H1 (cell line): ENCODE measurements around the gene IMPDH1.

ENCODE experiments used
- BCL11A ChIP-seq, 2 experiments: IDR thresholded peaks; one replicate each; pipeline ENCODE4 v1.6.1; 2011; ENCODE audit warnings: low read depth in 2 of 2, low read length in 2 of 2, mild to moderate bottlenecking in 2 of 2
- CBX8 ChIP-seq: fragments of 300-800, 300-1000 bp; sonication (generic); IDR thresholded peaks from 2 replicates; pipeline ENCODE4 v1.7.1; 2016; ENCODE audit warnings: low read depth, low read length, borderline replicate concordance
- EZH2 ChIP-seq: fragments of 200-600 bp; sonication (generic); IDR thresholded peaks from 2 replicates; pipeline ENCODE4 v1.7.1; 2012; ENCODE audit warnings: low read depth, mild to moderate bottlenecking, moderate library complexity, low read length, inconsistent platforms; ENCODE audit not compliant: severe bottlenecking
- JUND ChIP-seq: IDR thresholded peaks from 2 replicates; pipeline ENCODE4 v1.6.1; 2011; ENCODE audit warnings: mild to moderate bottlenecking, improper control_type of control experiment, low read length
- POLR2A ChIP-seq, 2 experiments: IDR thresholded peaks; 1 replicate in 1 of 2; 2 replicates in 1 of 2; pipeline ENCODE4 v1.6.1; 2011; ENCODE audit warnings: low read depth in 2 of 2, low read length in 2 of 2, mild to moderate bottlenecking in 2 of 2; ENCODE audit errors: control extremely low read depth in 1 of 2
- POLR2AphosphoS5 ChIP-seq: IDR thresholded peaks from 2 replicates; pipeline ENCODE4 v1.6.1; 2011; ENCODE audit warnings: low read depth, low read length
- SIN3A ChIP-seq, 2 experiments: IDR thresholded peaks in 1 of 2; conservative IDR thresholded peaks in 1 of 2; 2 replicates each; pipeline ENCODE4 v1.6.1; 2011 to 2012; ENCODE audit warnings: low read length in 2 of 2, improper control_type of control experiment in 1 of 2, low read depth in 1 of 2, mild to moderate bottlenecking in 1 of 2
- SP1 ChIP-seq: IDR thresholded peaks from 2 replicates; pipeline ENCODE4 v1.6.1; 2011; ENCODE audit warnings: low read depth, low read length
- SUZ12 ChIP-seq: fragments of 200-600 bp; sonication (generic); IDR thresholded peaks from 2 replicates; pipeline ENCODE4 v1.6.1; 2012; ENCODE audit warnings: mild to moderate bottlenecking, inconsistent platforms, low read length, moderate library complexity, mixed read lengths
- TAF1 ChIP-seq: IDR thresholded peaks from 2 replicates; pipeline ENCODE4 v1.6.1; 2011; ENCODE audit warnings: mild to moderate bottlenecking, low read depth, low read length
- TF ChIP-seq, protein P1 (sequence below), 3 experiments: IDR thresholded peaks; 1 replicate in 2 of 3; 2 replicates in 1 of 3; pipeline versions ENCODE4 v1.5.1 to v1.6.1; 2011; ENCODE audit warnings: low read length in 3 of 3, mild to moderate bottlenecking in 3 of 3, inconsistent platforms in 2 of 3, low read depth in 1 of 3, moderate library complexity in 1 of 3; ENCODE audit not compliant: insufficient read depth in 1 of 3; ENCODE audit errors: control extremely low read depth in 1 of 3
- TF ChIP-seq, protein P2 (sequence below): IDR thresholded peaks from 2 replicates; pipeline ENCODE4 v1.6.1; 2011; ENCODE audit warnings: low read length, improper control_type of control experiment
- TF ChIP-seq, protein P3 (sequence below): IDR thresholded peaks from 2 replicates; pipeline ENCODE4 v1.6.1; 2012; ENCODE audit warnings: inconsistent platforms
- TF ChIP-seq, protein P4 (sequence below): IDR thresholded peaks from 2 replicates; pipeline ENCODE4 v1.6.1; 2012; ENCODE audit warnings: low read length, inconsistent platforms

DNA sequence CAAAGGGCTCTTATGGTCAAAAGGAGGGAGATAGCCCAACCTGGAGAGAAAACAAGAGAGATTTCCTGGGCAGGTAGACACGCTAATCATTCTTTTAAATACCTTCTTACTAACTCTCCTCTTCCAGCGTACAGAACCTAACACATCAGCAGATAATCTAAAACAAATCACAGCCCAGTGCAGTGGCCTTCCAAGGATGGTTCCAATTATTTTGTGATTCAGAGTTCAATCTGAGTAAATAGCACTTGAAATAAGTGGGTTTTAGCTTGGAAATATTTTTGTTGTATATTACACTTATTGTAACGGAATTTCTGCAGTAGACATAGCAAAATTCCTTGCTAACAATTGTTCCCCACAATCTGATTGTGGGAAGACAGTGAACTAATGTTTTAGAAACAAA, 7.3 kb upstream of the IMPDH1 start:
- TF ChIP-seq, protein P1, sequence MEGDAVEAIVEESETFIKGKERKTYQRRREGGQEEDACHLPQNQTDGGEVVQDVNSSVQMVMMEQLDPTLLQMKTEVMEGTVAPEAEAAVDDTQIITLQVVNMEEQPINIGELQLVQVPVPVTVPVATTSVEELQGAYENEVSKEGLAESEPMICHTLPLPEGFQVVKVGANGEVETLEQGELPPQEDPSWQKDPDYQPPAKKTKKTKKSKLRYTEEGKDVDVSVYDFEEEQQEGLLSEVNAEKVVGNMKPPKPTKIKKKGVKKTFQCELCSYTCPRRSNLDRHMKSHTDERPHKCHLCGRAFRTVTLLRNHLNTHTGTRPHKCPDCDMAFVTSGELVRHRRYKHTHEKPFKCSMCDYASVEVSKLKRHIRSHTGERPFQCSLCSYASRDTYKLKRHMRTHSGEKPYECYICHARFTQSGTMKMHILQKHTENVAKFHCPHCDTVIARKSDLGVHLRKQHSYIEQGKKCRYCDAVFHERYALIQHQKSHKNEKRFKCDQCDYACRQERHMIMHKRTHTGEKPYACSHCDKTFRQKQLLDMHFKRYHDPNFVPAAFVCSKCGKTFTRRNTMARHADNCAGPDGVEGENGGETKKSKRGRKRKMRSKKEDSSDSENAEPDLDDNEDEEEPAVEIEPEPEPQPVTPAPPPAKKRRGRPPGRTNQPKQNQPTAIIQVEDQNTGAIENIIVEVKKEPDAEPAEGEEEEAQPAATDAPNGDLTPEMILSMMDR (IDR thresholded peaks at IDR 0.05; ENCODE audit: control extremely low read depth in 1 of 3, insufficient read depth in 1 of 3, low read depth in 1 of 3, low read length in 3 of 3), result no peak
- TF ChIP-seq SUZ12 (no peak), EZH2 (no peak), TAF1 (no peak), SP1 (no peak), POLR2A (IDR thresholded peaks at IDR 0.05; ENCODE audit: control extremely low read depth in 1 of 2, low read depth in 2 of 2, low read length in 2 of 2) (no peak), JUND (no peak), CBX8 (no peak), SIN3A (conservative IDR thresholded peaks at IDR 0.05 in 1 of 2, IDR thresholded peaks at IDR 0.05 in 1 of 2; ENCODE audit: low read depth in 1 of 2, low read length in 2 of 2) (no peak), POLR2AphosphoS5 (no peak), BCL11A (IDR thresholded peaks at IDR 0.05; ENCODE audit: low read depth in 2 of 2, low read length in 2 of 2) (no peak)
- TF ChIP-seq, protein P2, sequence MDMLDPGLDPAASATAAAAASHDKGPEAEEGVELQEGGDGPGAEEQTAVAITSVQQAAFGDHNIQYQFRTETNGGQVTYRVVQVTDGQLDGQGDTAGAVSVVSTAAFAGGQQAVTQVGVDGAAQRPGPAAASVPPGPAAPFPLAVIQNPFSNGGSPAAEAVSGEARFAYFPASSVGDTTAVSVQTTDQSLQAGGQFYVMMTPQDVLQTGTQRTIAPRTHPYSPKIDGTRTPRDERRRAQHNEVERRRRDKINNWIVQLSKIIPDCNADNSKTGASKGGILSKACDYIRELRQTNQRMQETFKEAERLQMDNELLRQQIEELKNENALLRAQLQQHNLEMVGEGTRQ, result no peak
- TF ChIP-seq, protein P3, sequence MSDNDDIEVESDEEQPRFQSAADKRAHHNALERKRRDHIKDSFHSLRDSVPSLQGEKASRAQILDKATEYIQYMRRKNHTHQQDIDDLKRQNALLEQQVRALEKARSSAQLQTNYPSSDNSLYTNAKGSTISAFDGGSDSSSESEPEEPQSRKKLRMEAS, result no peak
- TF ChIP-seq, protein P4, sequence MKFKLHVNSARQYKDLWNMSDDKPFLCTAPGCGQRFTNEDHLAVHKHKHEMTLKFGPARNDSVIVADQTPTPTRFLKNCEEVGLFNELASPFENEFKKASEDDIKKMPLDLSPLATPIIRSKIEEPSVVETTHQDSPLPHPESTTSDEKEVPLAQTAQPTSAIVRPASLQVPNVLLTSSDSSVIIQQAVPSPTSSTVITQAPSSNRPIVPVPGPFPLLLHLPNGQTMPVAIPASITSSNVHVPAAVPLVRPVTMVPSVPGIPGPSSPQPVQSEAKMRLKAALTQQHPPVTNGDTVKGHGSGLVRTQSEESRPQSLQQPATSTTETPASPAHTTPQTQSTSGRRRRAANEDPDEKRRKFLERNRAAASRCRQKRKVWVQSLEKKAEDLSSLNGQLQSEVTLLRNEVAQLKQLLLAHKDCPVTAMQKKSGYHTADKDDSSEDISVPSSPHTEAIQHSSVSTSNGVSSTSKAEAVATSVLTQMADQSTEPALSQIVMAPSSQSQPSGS, result no peak
